ENCODE results near the gene CTNND2.

DNA sequence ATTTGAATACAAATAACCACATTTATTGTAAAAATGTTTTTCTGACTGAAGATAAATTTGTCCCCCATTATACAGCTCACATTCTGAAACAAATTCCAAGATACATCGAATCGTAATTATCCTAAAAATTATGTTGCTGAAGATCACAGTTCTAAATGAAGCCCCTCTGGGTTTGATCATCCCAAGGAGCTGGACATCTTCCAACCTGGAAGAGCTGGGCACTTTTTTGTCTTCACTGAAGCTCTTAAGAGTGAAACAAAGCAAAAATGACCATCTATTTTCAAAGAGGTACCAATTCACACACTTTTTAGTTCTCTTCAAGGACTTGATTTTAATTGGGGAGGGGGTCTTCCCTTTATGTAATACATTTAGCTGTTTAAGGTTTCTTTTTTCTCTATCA lies 5.5 kb downstream of the CTNND2 start:
- TF ChIP-seq, protein P1, sequence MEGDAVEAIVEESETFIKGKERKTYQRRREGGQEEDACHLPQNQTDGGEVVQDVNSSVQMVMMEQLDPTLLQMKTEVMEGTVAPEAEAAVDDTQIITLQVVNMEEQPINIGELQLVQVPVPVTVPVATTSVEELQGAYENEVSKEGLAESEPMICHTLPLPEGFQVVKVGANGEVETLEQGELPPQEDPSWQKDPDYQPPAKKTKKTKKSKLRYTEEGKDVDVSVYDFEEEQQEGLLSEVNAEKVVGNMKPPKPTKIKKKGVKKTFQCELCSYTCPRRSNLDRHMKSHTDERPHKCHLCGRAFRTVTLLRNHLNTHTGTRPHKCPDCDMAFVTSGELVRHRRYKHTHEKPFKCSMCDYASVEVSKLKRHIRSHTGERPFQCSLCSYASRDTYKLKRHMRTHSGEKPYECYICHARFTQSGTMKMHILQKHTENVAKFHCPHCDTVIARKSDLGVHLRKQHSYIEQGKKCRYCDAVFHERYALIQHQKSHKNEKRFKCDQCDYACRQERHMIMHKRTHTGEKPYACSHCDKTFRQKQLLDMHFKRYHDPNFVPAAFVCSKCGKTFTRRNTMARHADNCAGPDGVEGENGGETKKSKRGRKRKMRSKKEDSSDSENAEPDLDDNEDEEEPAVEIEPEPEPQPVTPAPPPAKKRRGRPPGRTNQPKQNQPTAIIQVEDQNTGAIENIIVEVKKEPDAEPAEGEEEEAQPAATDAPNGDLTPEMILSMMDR (IDR thresholded peaks at IDR 0.05), result no peak
- TF ChIP-seq POLR2A (IDR thresholded peaks at IDR 0.05), result no peak

Measured in thyroid gland (tissue), 4 donors.